Common myeloid progenitor, CD34-positive (primary cell): Measurements from ENCODE around the gene FAM221A.

Experiments
- CTCF ChIA-PET: fragments of 350-600 bp; sonication (Branson Sonifier 250); formaldehyde crosslinking; loops from one replicate; lab custom pipeline; 2021; ENCODE audit warnings: antibody characterized with exemption; lab: Charles Lee
- POLR2A ChIA-PET: fragments of 350-600 bp; sonication (Branson Sonifier 250); formaldehyde crosslinking; loops from one replicate; lab custom pipeline; 2021; ENCODE audit warnings: antibody characterized with exemption; lab: Charles Lee
- DNase-seq, 3 donors: peaks; one replicate each; pipeline versions ENCODE4 v3.0.0 to v3.0.0-alpha.2; 2013
- H3K27ac ChIP-seq, 2 experiments: 1 replicate in 1 of 2; 2 replicates in 1 of 2; pipeline ENCODE4 v1.7.0; 2013; ENCODE audit warnings: inconsistent platforms in 2 of 2, low read length in 2 of 2, mild to moderate bottlenecking in 2 of 2, low read depth in 1 of 2, moderate library complexity in 1 of 2; ENCODE audit not compliant: severe bottlenecking in 2 of 2, insufficient read depth in 1 of 2, poor library complexity in 1 of 2
- H3K27me3 ChIP-seq, 5 experiments: replicated peaks in 2 of 5; 1 replicate in 3 of 5; 2 replicates in 2 of 5; pipeline versions ENCODE4 v1.6.1 to v1.7.0; 2013; ENCODE audit warnings: low read length in 4 of 5, mild to moderate bottlenecking in 2 of 5, moderate library complexity in 2 of 5, inconsistent platforms in 1 of 5; ENCODE audit not compliant: insufficient read depth in 5 of 5, control insufficient read depth in 4 of 5
- H3K36me3 ChIP-seq, 4 experiments: 1 replicate in 2 of 4; 2 replicates in 2 of 4; pipeline versions ENCODE4 v1.6.1 to v1.7.0; 2013; ENCODE audit warnings: low read length in 3 of 4, control low read depth in 1 of 4, mild to moderate bottlenecking in 1 of 4; ENCODE audit not compliant: control insufficient read depth in 4 of 4, insufficient read depth in 4 of 4
- H3K4me1 ChIP-seq, 4 experiments: 1 replicate in 3 of 4; 2 replicates in 1 of 4; pipeline versions ENCODE4 v1.6.1 to v1.7.1; 2013; ENCODE audit warnings: low read length in 3 of 4, mild to moderate bottlenecking in 3 of 4, control low read depth in 1 of 4, inconsistent platforms in 1 of 4, moderate library complexity in 1 of 4; ENCODE audit not compliant: control insufficient read depth in 4 of 4, insufficient read depth in 4 of 4; ENCODE audit errors: control extremely low read depth in 1 of 4
- H3K4me3 ChIP-seq, 7 experiments: 1 replicate in 4 of 7; 2 replicates in 3 of 7; pipeline versions ENCODE4 v1.5.1 to v1.7.0; 2013; ENCODE audit warnings: mild to moderate bottlenecking in 7 of 7, low read length in 6 of 7, moderate library complexity in 6 of 7, inconsistent platforms in 2 of 7, low read depth in 2 of 7, control low read depth in 1 of 7; ENCODE audit not compliant: insufficient read depth in 4 of 7, control insufficient read depth in 1 of 7; ENCODE audit errors: extremely low read depth in 1 of 7
- H3K9me3 ChIP-seq, 5 experiments: 1 replicate in 4 of 5; 2 replicates in 1 of 5; pipeline versions ENCODE4 v1.6.1 to v1.7.1; 2013; ENCODE audit warnings: low read length in 4 of 5, mild to moderate bottlenecking in 2 of 5, inconsistent platforms in 1 of 5, low read depth in 1 of 5, moderate library complexity in 1 of 5; ENCODE audit not compliant: control insufficient read depth in 4 of 5, insufficient read depth in 2 of 5; ENCODE audit errors: control extremely low read depth in 1 of 5
- WGBS: methylation state at CpG from one replicate; pipeline ENCODE4 v1.1.5; 2013; ENCODE audit not compliant: insufficient coverage; 5-methylcytosine and 5-hydroxymethylcytosine counted together

Gene FAM221A

GRCh38 chr7:23698822-23699221 lies 18.8 kb downstream of the FAM221A start:
- ChIA-PET CTCF (interaction anchor here (0.6 to 8.4 kb wide), 8 partner anchors 10 to 152 kb away, joined by 3 to 64 read pairs (median 4); partner anchors contain the start of genes FAM221A and STK31), POLR2A (interaction anchor here (0.5 kb wide), 1 partner anchor 179 kb away, joined by 8 read pairs; no protein-coding TSS in a partner anchor)
- H3K27me3 ChIP-seq = no peaks in the 10 kb centered on the region
- H3K4me1 ChIP-seq = peaks cover 0 to 25% (median 10%) of the 10 kb centered on the region in 4 experiments
- no peak for DNase-seq
- H3K36me3 ChIP-seq = peaks cover 6 to 19% (median 11%) of the 10 kb centered on the region in 4 experiments
- no peaks in the 10 kb centered on the region for H3K9me3 ChIP-seq
- H3K4me3 ChIP-seq = no peak overlapping the region
- no peak overlapping the region for H3K27ac ChIP-seq
- WGBS = 25% methylated on average over 1 of the region's 2 CpGs

- Histone ChIP-seq H3K9me3 (peaks cover 0 to 4% (median under 1%) of the 10 kb centered on the region in 5 experiments), H3K27me3 (no peaks in the 10 kb centered on the region), H3K27ac (no peak overlapping the region), H3K4me3 (no peak overlapping the region), H3K4me1 (peaks cover 0 to 25% (median 10%) of the 10 kb centered on the region in 4 experiments), H3K36me3 (peaks cover 2 to 24% (median 13%) of the 10 kb centered on the region in 4 experiments)
- 86% methylated on average over 1 of the region's 4 CpGs for WGBS
- ChIA-PET POLR2A (interaction anchor here (0.6 kb wide), 1 partner anchor 198 kb away, joined by 3 read pairs; no protein-coding TSS in a partner anchor), CTCF (interaction anchor here (1.2 to 8.4 kb wide), 3 partner anchors 9 to 61 kb away, joined by 3 to 64 read pairs (median 4); partner anchors contain the start of gene STK31)
- peak in 2 of 3 donors; percentile 39 to 43 for DNase-seq
Observed at GRCh38 chr7:23700046-23700445, 20.0 kb downstream of the FAM221A start.

DNA sequence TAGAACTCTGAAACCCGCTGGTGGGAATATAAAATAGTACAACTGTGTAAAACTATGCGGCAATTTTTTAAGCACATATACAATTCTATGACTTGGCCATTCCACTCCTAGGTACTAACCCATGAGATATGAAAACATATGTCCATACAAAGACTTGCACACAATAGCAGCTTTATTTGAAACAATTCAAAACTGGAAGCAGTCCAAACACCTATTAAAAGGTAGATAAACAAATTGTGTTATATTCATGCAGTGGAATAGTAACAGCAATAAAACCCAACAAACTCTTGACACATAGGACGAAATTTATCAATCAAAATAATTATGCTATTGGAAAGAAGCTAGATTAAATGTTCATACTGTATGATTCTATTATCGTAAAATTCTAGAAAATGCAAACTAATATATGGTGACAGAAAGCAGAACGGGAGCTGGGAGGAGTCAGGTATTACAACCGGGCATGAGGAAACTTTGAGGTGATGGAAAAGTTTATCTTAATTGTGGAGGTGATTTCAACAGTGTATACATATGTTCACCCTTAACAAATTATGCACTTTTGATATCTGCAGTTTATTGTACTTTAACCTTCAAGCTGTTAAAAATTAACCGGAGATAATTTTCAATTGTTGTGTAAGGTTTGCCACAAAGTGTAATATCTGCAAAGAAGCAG lies 29.2 kb downstream of the FAM221A start:
- no peaks in the 10 kb centered on the region for H3K27me3 ChIP-seq
- H3K36me3 ChIP-seq = peaks cover 0 to 16% (median 7%) of the 10 kb centered on the region in 4 experiments
- CTCF ChIA-PET = interaction anchor here (1.0 to 6.9 kb wide), 6 partner anchors 9 to 163 kb away, joined by 4 to 64 read pairs (median 12); no protein-coding TSS in a partner anchor
- DNase-seq = no peak
- H3K9me3 ChIP-seq = peaks cover 0 to 18% (median 6%) of the 10 kb centered on the region in 5 experiments
- H3K4me3 ChIP-seq = no peak overlapping the region
- H3K27ac ChIP-seq = no peak overlapping the region
- POLR2A ChIA-PET = no interaction called here
- WGBS = 100% methylated on average over 1 of the region's 7 CpGs
- no peaks in the 10 kb centered on the region for H3K4me1 ChIP-seq

DNA sequence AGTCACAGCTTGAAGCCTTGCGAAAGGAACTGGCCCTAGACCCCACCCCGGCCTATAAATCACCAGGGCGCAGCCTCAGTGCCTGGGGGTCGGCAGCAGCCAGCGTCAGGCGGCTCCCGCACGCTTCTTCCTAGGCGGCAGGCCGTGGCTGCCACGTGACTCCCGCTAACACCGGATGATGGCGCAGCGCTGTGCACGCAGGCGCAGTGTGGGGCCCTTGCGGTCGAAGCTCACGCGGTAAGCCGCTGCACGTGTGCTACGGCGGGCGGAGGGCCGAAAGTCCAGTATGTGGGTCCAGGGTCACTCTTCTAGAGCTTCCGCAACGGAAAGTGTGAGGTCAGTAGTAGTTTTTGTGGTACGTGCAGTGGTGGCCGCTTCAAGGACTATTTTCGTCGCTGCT lies 30.0 kb downstream of the FAM221A start, which contains the start of gene STK31:
TSS of gene STK31 (plus strand) at position 220 of the 400 bp plus-strand sequence. CDS start at position 287, 67 bp downstream.
- Histone ChIP-seq H3K9me3 (peaks cover 0 to 15% (median 5%) of the 10 kb centered on the region in 5 experiments), H3K27me3 (no peaks in the 10 kb centered on the region), H3K27ac (no peak within 1 kb of the TSS), H3K4me1 (no peaks in the 10 kb centered on the region), H3K4me3 (no peak within 1 kb of the TSS), H3K36me3 (peaks cover 0 to 8% (median 4%) of the 10 kb centered on the region in 4 experiments)
- ChIA-PET CTCF (interaction anchor here (1.0 to 6.9 kb wide), 6 partner anchors 8 to 164 kb away, joined by 4 to 64 read pairs (median 12); no protein-coding TSS in a partner anchor), POLR2A (no interaction called here)
- no peak for DNase-seq
- 98% methylated on average over 29 of the region's 33 CpGs for WGBS

GRCh38 chr7:23712368-23713284 lies 32.6 kb downstream of the FAM221A start:
- H3K36me3 ChIP-seq = no peaks in the 10 kb centered on the region
- 0% methylated on average over 2 of the region's 8 CpGs for WGBS
- peak; percentile 53 to 73 (median 62) for DNase-seq
- no peaks in the 10 kb centered on the region for H3K4me1 ChIP-seq
- CTCF ChIA-PET = interaction anchor here (1.0 to 6.9 kb wide), 17 partner anchors 10 to 167 kb away, joined by 3 to 64 read pairs (median 6); partner anchors contain the start of gene FAM221A
- H3K4me3 ChIP-seq = no peak overlapping the region
- POLR2A ChIA-PET = no interaction called here
- H3K27me3 ChIP-seq = no peaks in the 10 kb centered on the region
- no peaks in the 10 kb centered on the region for H3K9me3 ChIP-seq
- no peak overlapping the region for H3K27ac ChIP-seq

GRCh38 chr7:23713285-23714149 lies 33.5 kb downstream of the FAM221A start:
- CTCF ChIA-PET = interaction anchor here (0.7 to 3.3 kb wide), 12 partner anchors 11 to 167 kb away, joined by 3 to 46 read pairs (median 6); partner anchors contain the start of gene FAM221A
- DNase-seq = no peak
- 100% methylated on average over 2 of the region's 6 CpGs for WGBS
- Histone ChIP-seq H3K4me3 (no peak overlapping the region), H3K36me3 (no peaks in the 10 kb centered on the region), H3K4me1 (no peaks in the 10 kb centered on the region), H3K9me3 (no peaks in the 10 kb centered on the region), H3K27me3 (no peaks in the 10 kb centered on the region), H3K27ac (no peak overlapping the region)
- POLR2A ChIA-PET = no interaction called here
